ENCODE data around the gene EXOC8. TPM values are rescaled to one million over a fixed set of nuclear protein-coding genes. Genes with fewer than 3 reads are reported as not detected.

EXOC8 gene
- total RNA-seq, 1 experiment from 2014 or later: 24.0 TPM

- CTCF ChIA-PET: interaction anchor here (0.7 to 1.4 kb wide), 4 partner anchors 10 to 42 kb away, joined by 3 read pairs; no protein-coding TSS in a partner anchor
Observed at GRCh38 chr1:231284441-231284840, 53.2 kb downstream of the EXOC8 start.

More at GRCh38 chr1:231284441-231284840, 53.2 kb downstream of the EXOC8 start:
- Mint-ChIP-seq H3K4me1 (ENCODE audit: insufficient read depth, unreplicated experiment) (peaks cover 3% of the 10 kb centered on the region), H3K27me3 (ENCODE audit: insufficient read depth, unreplicated experiment) (peaks cover 10% of the 10 kb centered on the region), H3K9me3 (ENCODE audit: unreplicated experiment) (no peaks in the 10 kb centered on the region), H3K36me3 (ENCODE audit: insufficient read depth, unreplicated experiment) (peaks cover 6% of the 10 kb centered on the region), H3K4me3 (ENCODE audit: unreplicated experiment) (no peak overlapping the region), H3K27ac (ENCODE audit: low read depth, unreplicated experiment) (no peak overlapping the region)
- TF ChIP-seq, protein P1, sequence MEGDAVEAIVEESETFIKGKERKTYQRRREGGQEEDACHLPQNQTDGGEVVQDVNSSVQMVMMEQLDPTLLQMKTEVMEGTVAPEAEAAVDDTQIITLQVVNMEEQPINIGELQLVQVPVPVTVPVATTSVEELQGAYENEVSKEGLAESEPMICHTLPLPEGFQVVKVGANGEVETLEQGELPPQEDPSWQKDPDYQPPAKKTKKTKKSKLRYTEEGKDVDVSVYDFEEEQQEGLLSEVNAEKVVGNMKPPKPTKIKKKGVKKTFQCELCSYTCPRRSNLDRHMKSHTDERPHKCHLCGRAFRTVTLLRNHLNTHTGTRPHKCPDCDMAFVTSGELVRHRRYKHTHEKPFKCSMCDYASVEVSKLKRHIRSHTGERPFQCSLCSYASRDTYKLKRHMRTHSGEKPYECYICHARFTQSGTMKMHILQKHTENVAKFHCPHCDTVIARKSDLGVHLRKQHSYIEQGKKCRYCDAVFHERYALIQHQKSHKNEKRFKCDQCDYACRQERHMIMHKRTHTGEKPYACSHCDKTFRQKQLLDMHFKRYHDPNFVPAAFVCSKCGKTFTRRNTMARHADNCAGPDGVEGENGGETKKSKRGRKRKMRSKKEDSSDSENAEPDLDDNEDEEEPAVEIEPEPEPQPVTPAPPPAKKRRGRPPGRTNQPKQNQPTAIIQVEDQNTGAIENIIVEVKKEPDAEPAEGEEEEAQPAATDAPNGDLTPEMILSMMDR (IDR thresholded peaks at IDR 0.05; ENCODE audit: unreplicated experiment): no peak
- intact Hi-C loops (cut with micrococcal nuclease): no loop called here
- POLR2A ChIA-PET: interaction anchor here (1.0 to 1.9 kb wide), 2 partner anchors 13 to 54 kb away, joined by 3 to 4 read pairs; partner anchors contain the start of genes EXOC8 and SPRTN
- no peak for DNase-seq (ENCODE audit: unreplicated experiment)
- no TSS peak for BruUV-seq (replicated peaks)

Other genes with a start within 250 kb of the EXOC8 start
- gene TRIM67, start 175.8 kb downstream of the EXOC8 start, total RNA-seq (2022): not detected in 2 replicates
- gene GNPAT, start 96.6 kb downstream of the EXOC8 start, total RNA-seq (2022): 60.9 and 64.4 TPM in 2 replicates
- gene SPRTN, start 441 bp upstream of the EXOC8 start, total RNA-seq (2022): 30.4 and 36.9 TPM in 2 replicates
- 67.3 and 68.8 TPM in 2 replicates for gene EGLN1, start 84.4 kb upstream of the EXOC8 start, total RNA-seq (2022)
- gene TSNAX, start 190.8 kb upstream of the EXOC8 start, total RNA-seq (2022): 79.0 and 80.2 TPM in 2 replicates